ENCODE data around the gene GTF2H1.

GRCh38 chr11:18304745-18305144 lies 17.6 kb upstream of the GTF2H1 start:
- TF ChIP-seq, protein P1, sequence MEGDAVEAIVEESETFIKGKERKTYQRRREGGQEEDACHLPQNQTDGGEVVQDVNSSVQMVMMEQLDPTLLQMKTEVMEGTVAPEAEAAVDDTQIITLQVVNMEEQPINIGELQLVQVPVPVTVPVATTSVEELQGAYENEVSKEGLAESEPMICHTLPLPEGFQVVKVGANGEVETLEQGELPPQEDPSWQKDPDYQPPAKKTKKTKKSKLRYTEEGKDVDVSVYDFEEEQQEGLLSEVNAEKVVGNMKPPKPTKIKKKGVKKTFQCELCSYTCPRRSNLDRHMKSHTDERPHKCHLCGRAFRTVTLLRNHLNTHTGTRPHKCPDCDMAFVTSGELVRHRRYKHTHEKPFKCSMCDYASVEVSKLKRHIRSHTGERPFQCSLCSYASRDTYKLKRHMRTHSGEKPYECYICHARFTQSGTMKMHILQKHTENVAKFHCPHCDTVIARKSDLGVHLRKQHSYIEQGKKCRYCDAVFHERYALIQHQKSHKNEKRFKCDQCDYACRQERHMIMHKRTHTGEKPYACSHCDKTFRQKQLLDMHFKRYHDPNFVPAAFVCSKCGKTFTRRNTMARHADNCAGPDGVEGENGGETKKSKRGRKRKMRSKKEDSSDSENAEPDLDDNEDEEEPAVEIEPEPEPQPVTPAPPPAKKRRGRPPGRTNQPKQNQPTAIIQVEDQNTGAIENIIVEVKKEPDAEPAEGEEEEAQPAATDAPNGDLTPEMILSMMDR (IDR thresholded peaks at IDR 0.05): no peak
- no peak for TF ChIP-seq POLR2A (IDR thresholded peaks at IDR 0.05)
